HFFc6 (cell line): ENCODE measurements around the gene ENO2. TPM values are rescaled to one million over a fixed set of nuclear protein-coding genes. Genes with fewer than 3 reads are reported as not detected.

Experiments
- DNase-seq: peaks from one replicate; pipeline ENCODE4 v3.0.0-alpha.2; 2018
- H3K27ac Mint-ChIP-seq: 2 replicates; pipeline ENCODE4 v1.8.0; 2020; ENCODE audit warnings: mild to moderate bottlenecking, mixed read lengths
- H3K27me3 Mint-ChIP-seq: 2 replicates; pipeline ENCODE4 v1.8.0; 2021; ENCODE audit warnings: mild to moderate bottlenecking, moderate library complexity, mixed read lengths; ENCODE audit not compliant: insufficient read depth
- H3K36me3 Mint-ChIP-seq: 2 replicates; pipeline ENCODE4 v1.8.0; 2021; ENCODE audit warnings: low read depth, mixed read lengths
- H3K4me1 Mint-ChIP-seq: 2 replicates; pipeline ENCODE4 v1.8.0; 2020; ENCODE audit warnings: low read depth, mixed read lengths
- H3K4me3 Mint-ChIP-seq: 2 replicates; pipeline ENCODE4 v1.8.0; 2020; ENCODE audit warnings: mild to moderate bottlenecking, moderate library complexity, mixed read lengths
- H3K9me3 Mint-ChIP-seq: 2 replicates; pipeline ENCODE4 v1.8.0; 2020; ENCODE audit warnings: mild to moderate bottlenecking, mixed read lengths
- total RNA-seq, 6 experiments: library from RNA; stranded (reverse); fragmentation: NEBNext Ultra II Directional; extraction: Animal tissue kit (Norgen Biotek cat#: 25700); gene quantifications; 2 replicates in 1 of 6; 3 replicates in 5 of 6; pipeline ENCODE4 v1.2.3, GENCODE V29; 2021
- TF ChIP-seq, protein P1 (sequence below): fragments of 200-600 bp; sonication (generic); IDR thresholded peaks from 2 replicates; pipeline ENCODE4 v1.5.0; 2021; ENCODE audit warnings: antibody characterized with exemption, mild to moderate bottlenecking

Gene ENO2
- total RNA-seq, 6 experiments from 2014 or later = 18.9 to 26.9 (median 24.7) TPM

DNA sequence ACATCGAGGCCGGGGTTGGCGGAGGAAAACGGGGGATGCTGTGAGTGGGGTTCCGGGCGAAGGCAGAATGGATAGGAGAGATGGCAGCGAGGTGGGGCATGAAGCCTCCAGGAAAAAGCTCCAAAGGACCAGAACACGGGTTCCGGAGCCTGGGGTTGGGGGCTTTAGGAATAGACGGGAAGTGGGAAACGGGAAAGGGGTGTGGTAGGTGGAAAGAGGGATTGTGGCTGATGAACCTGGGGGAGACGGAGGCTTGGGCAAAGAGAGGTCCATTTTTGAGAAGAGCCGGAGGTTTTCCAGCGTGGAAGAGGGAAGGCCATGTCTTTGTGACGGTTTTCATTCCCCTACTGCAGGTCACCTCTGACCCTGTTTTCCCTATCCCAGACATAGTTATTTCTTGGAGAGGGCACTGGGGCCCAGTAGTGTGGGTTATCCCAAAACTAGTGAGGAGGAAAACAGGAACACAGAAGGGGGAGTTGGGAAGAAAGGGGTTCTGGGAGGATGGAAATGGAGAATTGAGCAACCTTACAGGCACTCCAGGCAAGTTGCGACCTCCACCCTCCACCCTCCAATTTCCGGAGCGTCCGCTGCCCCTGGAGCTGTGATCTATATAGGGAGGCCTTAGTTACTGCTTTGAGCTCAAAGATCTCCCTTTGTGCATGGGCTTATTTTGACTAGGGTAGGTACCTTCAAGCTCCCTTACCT is 14.5 kb downstream of the ENO2 start:
- Mint-ChIP-seq H3K4me1 (peaks cover 77% of the 10 kb centered on the region), H3K27ac (peak overlapping the region; percentile 90), H3K9me3 (no peaks in the 10 kb centered on the region), H3K27me3 (peaks cover 5% of the 10 kb centered on the region), H3K4me3 (peak overlapping the region; percentile 100), H3K36me3 (peaks cover 28% of the 10 kb centered on the region)
- DNase-seq = no peak
- TF ChIP-seq, protein P1, sequence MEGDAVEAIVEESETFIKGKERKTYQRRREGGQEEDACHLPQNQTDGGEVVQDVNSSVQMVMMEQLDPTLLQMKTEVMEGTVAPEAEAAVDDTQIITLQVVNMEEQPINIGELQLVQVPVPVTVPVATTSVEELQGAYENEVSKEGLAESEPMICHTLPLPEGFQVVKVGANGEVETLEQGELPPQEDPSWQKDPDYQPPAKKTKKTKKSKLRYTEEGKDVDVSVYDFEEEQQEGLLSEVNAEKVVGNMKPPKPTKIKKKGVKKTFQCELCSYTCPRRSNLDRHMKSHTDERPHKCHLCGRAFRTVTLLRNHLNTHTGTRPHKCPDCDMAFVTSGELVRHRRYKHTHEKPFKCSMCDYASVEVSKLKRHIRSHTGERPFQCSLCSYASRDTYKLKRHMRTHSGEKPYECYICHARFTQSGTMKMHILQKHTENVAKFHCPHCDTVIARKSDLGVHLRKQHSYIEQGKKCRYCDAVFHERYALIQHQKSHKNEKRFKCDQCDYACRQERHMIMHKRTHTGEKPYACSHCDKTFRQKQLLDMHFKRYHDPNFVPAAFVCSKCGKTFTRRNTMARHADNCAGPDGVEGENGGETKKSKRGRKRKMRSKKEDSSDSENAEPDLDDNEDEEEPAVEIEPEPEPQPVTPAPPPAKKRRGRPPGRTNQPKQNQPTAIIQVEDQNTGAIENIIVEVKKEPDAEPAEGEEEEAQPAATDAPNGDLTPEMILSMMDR = no peak

DNA sequence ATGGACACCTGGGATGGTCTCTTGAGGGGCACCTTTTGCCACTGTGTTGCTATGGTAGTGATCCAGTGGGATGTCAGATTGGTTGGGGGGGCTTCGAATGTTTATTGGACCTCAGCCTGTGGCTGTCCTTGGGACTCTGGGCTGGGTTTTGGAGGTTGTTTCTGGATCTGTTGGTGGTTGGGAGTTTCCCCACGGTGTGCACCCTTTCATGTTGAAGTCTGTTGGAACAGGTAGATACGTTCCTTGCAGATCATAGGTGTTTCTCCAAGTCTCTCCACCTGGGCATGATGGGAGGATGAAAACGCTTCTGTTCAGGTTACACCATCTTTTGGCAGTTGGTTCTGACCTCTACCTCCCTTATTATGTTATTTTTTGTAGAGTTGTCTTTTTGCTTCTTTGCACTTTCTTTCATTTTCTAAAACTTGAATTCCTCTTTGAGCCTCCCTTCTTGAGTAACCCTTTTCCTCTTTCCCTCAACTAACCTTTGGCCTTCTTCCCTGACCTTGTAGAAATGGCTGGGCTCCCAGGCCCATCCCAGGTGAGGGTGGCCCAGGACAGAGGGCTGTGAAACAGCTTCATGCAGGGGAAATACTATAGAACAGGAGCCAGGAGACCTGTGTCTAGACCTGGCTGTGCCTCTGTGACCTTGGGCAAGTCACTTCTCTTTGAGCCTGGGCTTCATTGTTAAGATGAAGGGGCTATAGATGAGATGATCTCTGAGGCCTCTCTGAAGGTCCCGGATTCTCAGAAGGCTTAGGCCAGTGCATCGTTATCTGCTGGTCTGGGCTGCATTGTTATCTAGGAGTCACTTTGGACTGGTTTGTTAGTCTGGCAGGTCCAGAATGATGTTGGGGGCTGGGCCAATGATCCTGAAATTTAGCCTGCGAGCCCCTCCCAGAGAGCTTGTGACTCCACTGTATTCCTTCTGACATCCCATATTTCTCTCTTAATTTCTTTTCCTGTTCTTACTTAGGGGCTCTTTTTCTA is 15.4 kb downstream of the ENO2 start:
- TF ChIP-seq, protein P1 = no peak
- Mint-ChIP-seq H3K36me3 (peaks cover 36% of the 10 kb centered on the region), H3K27ac (peak overlapping the region; percentile 90), H3K4me3 (peak overlapping the region; percentile 100), H3K9me3 (no peaks in the 10 kb centered on the region), H3K27me3 (peaks cover 5% of the 10 kb centered on the region), H3K4me1 (peaks cover 77% of the 10 kb centered on the region)
- no peak for DNase-seq

DNA sequence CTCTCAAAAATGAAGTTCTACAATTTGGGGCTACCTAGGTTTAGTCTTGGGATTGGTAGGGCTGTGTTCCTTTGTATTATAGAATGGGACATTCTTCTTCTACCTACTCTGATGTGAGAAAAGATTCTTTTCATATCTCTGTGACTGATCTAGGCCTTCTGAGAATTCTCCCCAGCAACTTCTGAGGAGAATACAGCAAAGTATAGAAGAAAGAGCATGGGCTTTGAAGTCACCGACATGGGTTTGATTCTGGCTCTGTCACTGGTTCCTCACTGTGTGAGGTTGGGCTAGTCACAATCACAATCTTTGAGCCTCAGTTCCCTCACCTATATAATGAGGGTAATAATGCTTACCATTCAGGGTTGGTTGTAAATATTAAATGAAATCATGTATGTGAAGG is 18.4 kb downstream of the ENO2 start:
- Mint-ChIP-seq H3K9me3 (no peaks in the 10 kb centered on the region), H3K4me3 (no peak overlapping the region), H3K27ac (peak overlapping the region; percentile 65; the same call in 1 of the 2 replicates), H3K36me3 (peaks cover 51% of the 10 kb centered on the region), H3K4me1 (peaks cover 66% of the 10 kb centered on the region), H3K27me3 (peaks cover 5% of the 10 kb centered on the region)
- no peak for DNase-seq
- TF ChIP-seq, protein P1 = no peak

DNA sequence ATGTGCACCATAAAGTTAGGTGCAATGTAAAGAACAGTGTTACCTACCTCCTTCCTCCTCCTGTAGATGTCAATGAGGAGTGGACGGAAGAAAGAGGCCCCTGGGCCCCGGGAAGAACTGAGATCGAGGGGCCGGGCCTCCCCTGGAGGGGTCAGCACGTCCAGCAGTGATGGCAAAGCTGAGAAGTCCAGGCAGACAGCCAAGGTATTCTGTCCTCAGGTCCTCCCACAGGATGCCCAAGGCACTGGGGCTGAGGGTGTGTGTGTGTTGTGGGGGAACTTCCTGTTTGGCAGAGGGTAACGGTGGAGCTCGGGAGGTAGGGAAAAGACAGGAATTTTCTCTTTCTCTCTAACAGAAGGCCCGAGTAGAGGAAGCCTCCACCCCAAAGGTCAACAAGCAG is 19.7 kb downstream of the ENO2 start:
- peaks cover 74% of the 10 kb centered on the region for H3K4me1 Mint-ChIP-seq
- peak overlapping the region; percentile 86 for H3K27ac Mint-ChIP-seq

More for the DNA sequence above, 19.7 kb downstream of the ENO2 start:
- H3K4me3 Mint-ChIP-seq = peak overlapping the region; percentile 27
- peaks cover 3% of the 10 kb centered on the region; the same call in 1 of the 2 replicates for H3K27me3 Mint-ChIP-seq
- TF ChIP-seq, protein P1 = no peak
- H3K9me3 Mint-ChIP-seq = no peaks in the 10 kb centered on the region
- H3K36me3 Mint-ChIP-seq = peaks cover 47% of the 10 kb centered on the region
- peak; percentile 23 for DNase-seq
